ENCODE results near the gene HDAC8. TPM values are rescaled to one million over a fixed set of nuclear protein-coding genes. Genes with fewer than 3 reads are reported as not detected.
"Not testable (repeated sequence)": the region's sequence is repeated elsewhere in the genome, so short reads cannot be mapped to it uniquely, and the experiment has no call there.

Gene HDAC8
- polyA plus RNA-seq, 3 donors = 30.5 to 40.8 (median 36.4) TPM

GRCh38 chrX:72358313-72358712, 214.3 kb downstream of the HDAC8 start:
- no peak for DNase-seq (ENCODE audit: extremely low read depth in 1 of 11, low read depth in 9 of 11, low spot score in 4 of 11)

- DNase-seq (ENCODE audit: extremely low read depth in 1 of 11, low read depth in 9 of 11, low spot score in 4 of 11) = no peak
Observed at GRCh38 chrX:72352786-72353185, 219.9 kb downstream of the HDAC8 start.

GRCh38 chrX:72351606-72352334, 220.9 kb downstream of the HDAC8 start:
- DNase-seq (ENCODE audit: extremely low read depth in 1 of 11, low read depth in 9 of 11, low spot score in 4 of 11) = no peak

- no peak for DNase-seq (ENCODE audit: extremely low read depth in 1 of 11, low read depth in 9 of 11, low spot score in 4 of 11)
Observed at GRCh38 chrX:72349190-72349589, 223.5 kb downstream of the HDAC8 start.

DNA sequence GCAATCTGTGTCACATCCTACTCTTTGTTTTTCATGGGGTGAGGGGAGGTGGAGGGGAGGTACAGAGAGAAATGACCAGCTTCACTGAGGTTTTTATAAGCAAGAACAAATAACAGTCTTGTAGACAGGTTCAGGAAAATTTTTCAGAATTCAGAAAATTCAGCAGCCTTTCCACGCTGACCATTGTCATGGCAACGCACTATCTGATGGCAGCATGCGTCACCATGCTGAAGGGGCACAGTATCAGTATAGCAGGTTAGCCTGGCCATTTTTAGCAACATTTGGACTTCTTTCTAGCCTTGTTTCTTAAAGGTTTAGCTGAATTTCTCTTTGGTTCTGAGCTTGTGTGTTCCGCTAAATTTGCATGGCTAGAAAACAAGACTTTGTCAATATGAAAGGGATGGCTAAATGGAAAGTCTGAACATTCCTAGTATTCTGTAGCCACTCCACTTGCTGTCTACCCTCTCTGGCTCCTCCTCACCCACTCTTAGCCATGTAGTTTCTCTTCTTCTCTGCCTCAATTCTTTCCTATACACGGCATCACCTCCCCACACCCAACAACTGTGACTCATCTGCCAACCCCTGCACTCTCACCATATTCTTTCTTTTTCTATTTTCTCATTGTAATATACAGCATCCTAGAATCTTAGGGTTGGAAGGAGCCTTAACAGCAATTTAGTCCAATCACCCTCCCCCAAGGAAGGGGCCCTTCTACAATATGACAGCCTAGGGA, 224.2 kb downstream of the HDAC8 start:
- DNase-seq (ENCODE audit: extremely low read depth in 1 of 11, low read depth in 9 of 11, low spot score in 4 of 11) = no peak

GRCh38 chrX:72347366-72347765, 225.3 kb downstream of the HDAC8 start:
- DNase-seq (ENCODE audit: extremely low read depth in 1 of 11, low read depth in 9 of 11, low spot score in 4 of 11) = no peak

DNA sequence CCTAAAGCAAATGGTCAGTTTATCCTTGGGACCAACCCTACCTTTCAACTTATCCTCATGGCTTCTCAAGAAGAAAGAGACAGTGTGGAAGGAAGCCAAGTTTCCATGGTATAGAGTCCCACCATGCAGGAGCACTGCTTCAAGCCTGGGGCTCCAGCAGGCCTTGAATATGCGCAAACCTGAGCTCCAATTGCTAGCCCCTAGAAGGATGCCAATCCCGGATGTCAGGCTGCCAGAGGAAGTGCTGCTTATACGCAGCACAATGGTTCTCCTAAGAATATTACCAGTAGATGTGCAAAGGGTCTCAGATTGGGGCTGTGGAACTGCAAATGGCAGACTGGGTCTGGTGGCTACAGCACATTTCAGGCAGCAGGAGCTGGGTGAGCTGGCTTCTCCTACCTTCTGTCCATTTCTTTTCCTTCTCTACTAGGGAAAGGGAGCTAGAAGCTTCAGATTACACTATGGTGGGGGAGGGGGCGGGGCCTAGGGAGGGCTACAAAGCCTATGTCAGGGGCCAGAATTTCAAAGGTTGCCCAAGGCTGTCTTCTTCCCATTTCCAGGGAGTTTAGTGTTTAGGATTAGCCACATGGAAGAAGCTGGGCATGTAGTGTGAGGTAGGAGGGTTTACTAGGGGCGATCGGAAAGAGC, 226.2 kb downstream of the HDAC8 start:
- DNase-seq (ENCODE audit: extremely low read depth in 1 of 11, low read depth in 9 of 11, low spot score in 4 of 11) = no peak

DNA sequence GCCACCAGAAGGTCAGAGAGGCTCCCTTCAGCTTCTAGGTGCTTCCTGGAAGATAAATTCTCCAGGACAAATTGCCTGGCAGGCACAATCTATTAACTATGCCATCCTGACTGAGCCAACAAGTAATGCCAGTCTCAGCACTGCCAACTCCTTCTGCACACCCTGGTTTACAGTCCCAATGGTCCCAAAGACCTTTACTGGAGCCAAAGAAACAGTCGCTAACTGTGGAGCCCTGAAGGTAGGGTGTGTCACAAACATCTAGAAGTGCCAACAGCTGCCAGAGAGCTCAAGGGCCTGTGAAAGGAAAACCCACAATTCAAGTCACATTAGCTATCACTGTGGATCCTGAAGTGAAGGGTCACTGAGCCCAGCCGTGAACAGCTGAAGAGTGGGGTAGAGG, 232.0 kb downstream of the HDAC8 start:
- no peak for DNase-seq (ENCODE audit: extremely low read depth in 1 of 11, low read depth in 9 of 11, low spot score in 4 of 11)

DNA sequence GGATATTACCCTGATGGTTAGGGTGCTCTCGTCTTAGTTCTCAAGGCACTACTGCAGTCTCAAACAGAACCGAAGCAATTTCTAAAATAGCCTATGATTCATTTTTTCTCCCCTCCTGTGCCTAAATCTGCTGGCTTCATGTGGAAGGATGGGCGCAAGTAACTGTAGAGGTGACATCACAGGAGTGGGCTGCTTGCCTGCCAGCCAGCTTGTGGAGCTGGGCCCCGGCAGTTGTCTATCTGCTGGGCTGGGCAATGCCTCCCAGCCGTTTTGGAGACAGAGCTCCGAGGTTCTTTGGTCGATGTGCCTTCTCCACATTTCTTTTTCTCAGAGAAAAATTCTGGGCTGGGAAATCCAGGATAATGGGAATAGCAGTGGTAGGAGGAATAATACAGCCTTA, 232.6 kb downstream of the HDAC8 start:
- no peak for DNase-seq (ENCODE audit: extremely low read depth in 1 of 11, low read depth in 9 of 11, low spot score in 4 of 11)

GRCh38 chrX:72330131-72330530, 242.5 kb downstream of the HDAC8 start:
- no peak for DNase-seq (ENCODE audit: extremely low read depth in 1 of 11, low read depth in 9 of 11, low spot score in 4 of 11)

DNA sequence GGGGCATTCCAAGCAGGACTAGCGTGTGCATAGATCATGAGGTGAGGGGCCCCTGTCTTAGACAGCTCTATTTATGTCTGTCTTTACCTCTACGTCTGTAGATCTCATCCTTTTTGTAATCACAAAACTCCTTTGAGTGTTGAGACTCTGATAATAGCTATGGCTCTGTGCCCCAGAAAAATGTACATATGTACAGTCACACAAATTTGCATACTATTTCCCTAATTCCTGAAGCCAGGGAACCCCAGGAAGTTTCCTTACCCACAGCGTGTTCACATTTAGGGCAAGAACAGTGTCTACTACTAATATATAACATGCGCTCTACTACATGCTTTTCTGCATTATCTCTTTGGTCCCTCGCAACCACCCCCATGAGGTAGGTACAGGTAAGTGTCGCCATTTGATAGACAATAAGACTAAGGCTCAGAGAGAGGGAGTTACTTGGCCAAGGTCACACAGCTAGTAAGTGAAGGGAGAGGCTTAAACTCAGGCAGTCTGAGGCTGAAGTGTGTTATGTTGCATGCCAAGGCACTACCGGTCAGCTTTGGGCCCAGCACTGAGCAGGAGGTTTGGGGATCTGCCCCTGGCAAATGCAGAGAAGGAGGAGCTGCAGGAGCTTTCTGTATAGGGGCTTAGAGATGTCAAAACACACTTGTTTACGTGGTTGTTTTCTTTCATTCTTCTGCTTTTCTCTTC, 245.9 kb downstream of the HDAC8 start:
- no peak for DNase-seq (ENCODE audit: extremely low read depth in 1 of 11, low read depth in 9 of 11, low spot score in 4 of 11)

GRCh38 chrX:72319651-72320050, 253.0 kb downstream of the HDAC8 start:
- DNase-seq (ENCODE audit: extremely low read depth in 1 of 11, low read depth in 9 of 11, low spot score in 4 of 11) = not testable (repeated sequence)

DNA sequence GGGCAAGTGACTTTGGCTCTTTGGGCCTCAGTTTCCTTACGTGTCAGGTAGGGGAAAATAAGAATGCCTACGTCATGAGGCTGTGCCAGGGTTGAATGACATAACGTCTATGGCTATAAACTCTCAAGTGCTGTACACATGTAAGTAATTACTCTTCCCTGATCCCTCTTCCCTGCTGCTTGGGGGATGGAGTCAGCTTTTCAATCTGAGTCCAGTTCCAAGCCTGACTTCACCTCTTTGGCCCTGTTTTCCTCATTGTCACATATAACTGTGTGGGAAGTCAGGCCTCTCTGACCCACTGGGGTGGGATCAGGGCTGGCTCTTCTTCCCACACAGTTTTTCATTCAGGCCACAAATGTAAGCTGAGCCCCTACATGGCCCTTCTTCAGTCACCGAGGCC, 255.5 kb downstream of the HDAC8 start:
- DNase-seq (ENCODE audit: extremely low read depth in 1 of 11, low read depth in 9 of 11, low spot score in 4 of 11) = no peak

DNA sequence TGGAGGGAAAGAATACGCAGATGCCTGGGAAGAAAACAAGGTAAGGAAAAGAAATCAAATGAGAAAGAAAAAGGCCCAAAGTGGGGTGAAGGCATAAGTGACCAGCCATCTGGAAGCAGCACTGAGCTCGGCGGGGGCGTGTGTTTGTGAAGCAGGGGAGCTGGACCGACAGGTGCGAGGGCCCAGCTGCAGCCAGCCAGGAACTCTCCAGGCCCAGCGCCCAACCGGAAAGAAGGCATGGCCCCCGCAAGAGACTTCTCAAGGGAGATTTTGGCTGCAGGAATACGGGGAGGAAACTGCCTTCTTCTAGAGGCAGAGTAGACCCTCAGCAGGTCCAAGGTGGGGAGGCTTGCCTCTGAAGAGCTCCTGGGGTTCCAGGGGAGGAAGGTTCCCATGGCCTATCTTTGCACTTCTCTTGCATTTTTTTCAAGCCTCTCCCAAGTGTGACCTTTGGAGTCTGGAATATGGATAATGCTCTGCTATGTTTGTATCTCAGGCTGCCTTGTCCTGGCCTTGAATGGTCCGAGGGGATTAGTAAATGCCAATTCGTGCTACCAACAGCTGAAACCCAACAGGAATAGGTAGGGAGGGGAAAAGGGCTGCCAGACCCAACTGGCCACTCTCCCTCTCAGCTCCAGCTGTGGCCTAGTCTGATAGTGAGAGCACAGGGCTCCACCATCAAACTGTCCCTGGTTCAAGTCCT, 256.1 kb downstream of the HDAC8 start:
- DNase-seq (ENCODE audit: extremely low read depth in 1 of 11, low read depth in 9 of 11, low spot score in 4 of 11) = no peak

DNA sequence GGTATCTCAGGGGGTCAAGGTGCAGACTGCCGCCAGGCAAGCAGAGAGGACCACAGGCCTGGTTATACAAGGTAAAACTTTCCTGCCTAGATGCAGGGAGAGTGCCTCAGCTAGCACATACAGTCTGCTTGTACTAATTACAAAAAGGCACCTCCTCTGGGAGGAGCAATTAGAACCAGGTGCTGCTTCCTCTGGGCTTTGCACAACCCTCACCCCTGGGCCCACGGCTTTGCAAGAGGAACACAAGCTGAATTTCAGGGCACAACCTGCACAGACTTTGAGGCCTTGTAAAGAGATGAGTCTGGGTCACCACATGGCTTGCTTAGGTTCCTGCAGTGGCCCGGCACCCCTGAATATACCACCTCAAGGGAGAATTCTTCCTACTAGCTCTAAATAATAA, 257.8 kb downstream of the HDAC8 start:
- DNase-seq (ENCODE audit: extremely low read depth in 1 of 11, low read depth in 9 of 11, low spot score in 4 of 11) = no peak

- DNase-seq (ENCODE audit: extremely low read depth in 1 of 11, low read depth in 9 of 11, low spot score in 4 of 11) = no peak
Observed at GRCh38 chrX:72313707-72314641, 258.7 kb downstream of the HDAC8 start.

DNA sequence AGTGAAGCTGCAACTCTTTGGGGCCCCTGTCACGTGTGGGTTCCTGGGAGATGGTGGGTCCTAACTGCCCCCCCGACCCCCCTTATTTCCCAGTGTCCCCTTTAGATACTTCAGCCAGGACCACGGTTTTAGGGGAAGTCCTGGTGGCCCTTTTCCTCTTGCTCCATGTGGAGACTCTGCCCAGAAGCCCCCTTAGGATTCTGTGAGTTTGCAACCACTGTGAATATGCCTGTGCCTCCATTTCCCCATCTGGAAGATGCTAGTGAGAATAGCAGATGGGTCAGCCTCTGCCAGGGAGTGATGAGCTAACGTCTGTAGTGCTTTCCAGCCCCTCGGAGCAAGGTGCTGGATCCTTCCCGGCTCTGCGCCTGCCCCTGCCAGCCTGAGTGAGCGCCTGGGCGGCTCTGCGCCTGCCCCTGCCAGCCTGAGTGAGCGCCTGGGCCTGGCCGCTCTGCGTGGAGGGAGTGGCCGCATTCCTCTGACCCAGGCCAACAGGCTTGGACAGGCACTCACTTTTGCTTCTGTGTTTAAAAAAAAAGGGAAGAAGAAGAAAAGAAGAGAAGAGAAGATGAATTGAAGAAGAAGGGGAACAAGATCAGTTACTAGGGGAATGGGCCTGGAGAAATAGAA, 260.2 kb downstream of the HDAC8 start:
- no peak for DNase-seq (ENCODE audit: extremely low read depth in 1 of 11, low read depth in 9 of 11, low spot score in 4 of 11)

Measured in renal cortex interstitium (tissue), 11 donors.